Measurements from ENCODE around the gene CELF2. TPM values are rescaled to one million over a fixed set of nuclear protein-coding genes. Genes with fewer than 3 reads are reported as not detected.

The CELF2 gene
- total RNA-seq, 3 donors from 2014 or later: 40.0 to 178 (median 45.6) TPM

DNA sequence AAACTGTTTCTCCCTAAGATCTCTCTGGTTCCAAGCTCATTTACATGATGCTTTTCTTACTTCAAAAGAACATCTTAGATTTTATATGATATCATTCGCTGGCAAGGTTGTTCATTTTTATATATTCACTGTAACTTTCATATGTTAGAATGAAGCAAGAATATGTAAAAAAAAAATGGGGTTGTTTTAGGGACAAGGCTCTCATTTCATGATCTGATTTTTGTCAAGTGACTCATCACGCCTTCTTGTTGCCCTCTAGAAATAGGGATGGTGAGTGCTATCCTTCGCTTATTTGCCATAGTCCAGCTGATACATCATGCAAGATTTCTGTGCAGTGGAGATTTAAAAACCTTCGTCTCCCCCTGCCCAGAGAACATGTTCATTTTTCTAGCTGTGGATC, 14.0 kb upstream of the CELF2 start:
- Histone ChIP-seq H3K27ac (no peak overlapping the region), H3K36me3 (no peaks in the 10 kb centered on the region), H3K4me1 (no peaks in the 10 kb centered on the region), H3K9me3 (no peaks in the 10 kb centered on the region), H3K4me3 (no peak overlapping the region), H3K27me3 (peaks cover 0 to 3% of the 10 kb centered on the region in 2 donors)
- intact Hi-C loops (cut with DNase I; ENCODE audit: low total_unique reads): no loop called here
- DNase-seq (ENCODE audit: low spot score in 2 of 2): no peak
- TF ChIP-seq POLR2A (IDR thresholded peaks at IDR 0.05): no peak
- TF ChIP-seq, protein P1, sequence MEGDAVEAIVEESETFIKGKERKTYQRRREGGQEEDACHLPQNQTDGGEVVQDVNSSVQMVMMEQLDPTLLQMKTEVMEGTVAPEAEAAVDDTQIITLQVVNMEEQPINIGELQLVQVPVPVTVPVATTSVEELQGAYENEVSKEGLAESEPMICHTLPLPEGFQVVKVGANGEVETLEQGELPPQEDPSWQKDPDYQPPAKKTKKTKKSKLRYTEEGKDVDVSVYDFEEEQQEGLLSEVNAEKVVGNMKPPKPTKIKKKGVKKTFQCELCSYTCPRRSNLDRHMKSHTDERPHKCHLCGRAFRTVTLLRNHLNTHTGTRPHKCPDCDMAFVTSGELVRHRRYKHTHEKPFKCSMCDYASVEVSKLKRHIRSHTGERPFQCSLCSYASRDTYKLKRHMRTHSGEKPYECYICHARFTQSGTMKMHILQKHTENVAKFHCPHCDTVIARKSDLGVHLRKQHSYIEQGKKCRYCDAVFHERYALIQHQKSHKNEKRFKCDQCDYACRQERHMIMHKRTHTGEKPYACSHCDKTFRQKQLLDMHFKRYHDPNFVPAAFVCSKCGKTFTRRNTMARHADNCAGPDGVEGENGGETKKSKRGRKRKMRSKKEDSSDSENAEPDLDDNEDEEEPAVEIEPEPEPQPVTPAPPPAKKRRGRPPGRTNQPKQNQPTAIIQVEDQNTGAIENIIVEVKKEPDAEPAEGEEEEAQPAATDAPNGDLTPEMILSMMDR (IDR thresholded peaks at IDR 0.05): no peak
- TF ChIP-seq POLR2AphosphoS5 (IDR thresholded peaks at IDR 0.05): no peak

DNA sequence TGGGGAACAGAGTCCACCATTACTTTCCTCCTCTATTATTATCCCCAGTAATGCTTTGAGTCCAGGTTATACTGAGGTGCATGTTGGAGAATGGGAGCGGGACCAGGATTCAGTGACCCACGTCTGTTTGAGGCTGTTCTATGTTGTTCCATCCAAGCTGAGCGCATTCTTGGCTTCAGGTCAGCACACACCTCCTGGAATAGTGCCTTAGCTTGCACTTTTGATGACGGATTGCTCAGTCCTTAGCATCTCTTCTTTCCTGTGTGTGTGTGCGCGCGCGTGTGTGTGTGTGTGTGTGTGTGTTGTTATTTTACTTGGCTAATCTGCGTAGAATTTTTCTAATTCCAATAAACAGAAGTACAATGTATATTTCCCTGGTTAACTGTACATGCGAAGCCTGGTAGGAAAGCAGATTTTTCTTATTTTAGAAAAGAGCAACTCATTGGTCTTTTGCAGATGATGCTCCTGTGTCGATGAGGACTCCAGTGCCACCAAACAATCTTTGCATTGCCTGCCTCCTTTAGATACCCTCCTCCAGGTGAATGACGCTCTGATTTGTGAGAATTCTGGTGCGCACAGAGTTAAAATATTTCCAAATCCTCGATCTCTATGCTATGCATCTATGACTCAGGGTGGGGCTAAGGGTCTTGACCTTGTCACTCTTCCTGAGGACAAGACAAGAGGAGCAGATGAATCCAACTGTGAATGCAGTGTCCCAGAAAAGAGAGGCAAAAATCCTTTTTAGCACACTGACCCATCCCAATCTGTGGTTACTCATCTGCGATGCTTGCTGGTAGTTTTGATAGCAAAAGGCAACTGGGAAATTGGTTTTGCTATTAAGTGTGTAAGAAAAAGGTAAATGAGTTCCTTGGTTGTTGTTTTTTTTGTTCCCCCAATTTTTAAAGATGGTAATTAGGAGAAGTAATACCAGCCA, 13.3 kb upstream of the CELF2 start:
- Histone ChIP-seq H3K27me3 (peaks cover 0 to 3% of the 10 kb centered on the region in 2 donors), H3K27ac (no peak overlapping the region), H3K36me3 (no peaks in the 10 kb centered on the region), H3K4me3 (no peak overlapping the region), H3K9me3 (no peaks in the 10 kb centered on the region), H3K4me1 (no peaks in the 10 kb centered on the region)
- intact Hi-C loops (cut with DNase I; ENCODE audit: low total_unique reads): no loop called here
- TF ChIP-seq, protein P1 (IDR thresholded peaks at IDR 0.05): no peak
- TF ChIP-seq POLR2AphosphoS5 (IDR thresholded peaks at IDR 0.05) (no peak), POLR2A (IDR thresholded peaks at IDR 0.05) (no peak)
- DNase-seq (ENCODE audit: low spot score in 2 of 2): no peak

DNA sequence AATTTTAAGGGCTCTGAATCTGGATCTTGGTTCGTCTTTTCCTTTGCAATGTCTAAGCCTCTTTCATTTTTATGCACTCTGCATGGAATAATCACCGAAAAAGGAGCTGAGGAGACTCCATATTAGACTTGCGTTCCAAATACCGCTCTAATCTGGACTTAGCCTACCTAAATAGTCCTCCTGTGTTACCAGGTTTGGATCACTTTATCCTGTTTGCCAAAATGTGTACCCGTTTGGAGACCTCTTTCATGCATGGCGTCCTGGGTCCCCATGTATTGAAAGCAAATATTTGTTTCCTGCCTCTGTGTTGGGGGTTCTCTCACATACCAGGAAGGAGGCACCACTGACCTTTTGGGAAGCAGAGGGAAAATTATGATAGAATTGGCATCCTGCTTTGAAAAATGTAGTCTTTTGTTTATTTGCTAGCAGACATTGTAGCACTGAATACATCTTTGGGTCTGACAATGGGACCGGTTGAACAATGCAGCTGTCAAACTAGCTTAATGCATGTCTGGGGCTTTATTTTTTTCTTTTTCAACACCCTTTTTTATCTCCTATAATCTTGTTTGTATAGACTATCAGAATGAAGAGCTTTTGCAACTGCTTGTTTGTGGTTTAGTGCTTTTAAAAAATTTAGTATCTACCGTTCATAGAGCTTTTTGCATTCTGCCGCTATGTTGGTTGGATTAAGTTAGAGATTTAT, 11.8 kb upstream of the CELF2 start:
- TF ChIP-seq, protein P1 (IDR thresholded peaks at IDR 0.05): no peak
- TF ChIP-seq POLR2A (IDR thresholded peaks at IDR 0.05) (no peak), POLR2AphosphoS5 (IDR thresholded peaks at IDR 0.05) (no peak)
- Histone ChIP-seq H3K9me3 (no peaks in the 10 kb centered on the region), H3K4me1 (no peaks in the 10 kb centered on the region), H3K27ac (no peak overlapping the region), H3K4me3 (no peak overlapping the region), H3K36me3 (no peaks in the 10 kb centered on the region), H3K27me3 (peaks cover 0 to 3% of the 10 kb centered on the region in 2 donors)
- DNase-seq (ENCODE audit: low spot score in 2 of 2): no peak
- intact Hi-C loops (cut with DNase I; ENCODE audit: low total_unique reads): no loop called here

DNA sequence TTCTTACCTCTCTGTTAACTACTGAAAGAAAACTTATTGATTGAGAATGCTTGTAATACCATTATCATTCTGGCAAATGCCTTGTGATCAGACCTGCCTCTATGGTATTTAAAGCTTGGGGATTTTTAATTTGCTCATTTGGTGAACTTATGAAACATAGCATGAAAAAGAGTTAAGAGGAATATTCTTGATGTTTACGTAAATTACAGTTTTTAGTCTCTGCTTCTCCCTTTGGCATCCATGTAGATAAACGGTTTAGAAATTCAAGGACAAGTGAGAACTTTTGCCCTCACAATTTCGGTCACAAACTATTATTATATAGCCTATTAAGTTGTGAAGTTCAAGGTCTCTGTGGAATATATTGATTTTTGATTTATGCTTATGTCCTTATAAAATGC, 11.2 kb upstream of the CELF2 start:
- H3K4me3 ChIP-seq: no peak overlapping the region
- no peaks in the 10 kb centered on the region for H3K9me3 ChIP-seq
- no peaks in the 10 kb centered on the region for H3K4me1 ChIP-seq
- DNase-seq (ENCODE audit: low spot score in 2 of 2): no peak
- H3K36me3 ChIP-seq: no peaks in the 10 kb centered on the region
- H3K27ac ChIP-seq: no peak overlapping the region
- H3K27me3 ChIP-seq: peaks cover 0 to 3% of the 10 kb centered on the region in 2 donors
- TF ChIP-seq, protein P1 (IDR thresholded peaks at IDR 0.05): no peak
- TF ChIP-seq POLR2AphosphoS5 (IDR thresholded peaks at IDR 0.05) (no peak), POLR2A (IDR thresholded peaks at IDR 0.05) (no peak)
- intact Hi-C loops (cut with DNase I; ENCODE audit: low total_unique reads): no loop called here
